Duodenal mucosa (tissue), 2 donors: ENCODE data around the gene AATK.

ENCODE experiments used
- H3K27ac ChIP-seq: one replicate; pipeline ENCODE4 v1.7.0; 2013; ENCODE audit warnings: low read depth, low read length
- H3K27me3 ChIP-seq, 2 donors: one replicate each; pipeline ENCODE4 v1.7.0; 2013; ENCODE audit warnings: low read length in 2 of 2, control low read depth in 1 of 2; ENCODE audit not compliant: insufficient read depth in 2 of 2, control insufficient read depth in 1 of 2
- H3K36me3 ChIP-seq, 2 donors: one replicate each; pipeline ENCODE4 v1.7.0; 2013; ENCODE audit warnings: low read length in 2 of 2, control low read depth in 1 of 2; ENCODE audit not compliant: insufficient read depth in 2 of 2, control insufficient read depth in 1 of 2
- H3K4me1 ChIP-seq, 2 donors: one replicate each; pipeline ENCODE4 v1.7.0; 2013; ENCODE audit warnings: low read length in 2 of 2, control low read depth in 1 of 2; ENCODE audit not compliant: insufficient read depth in 2 of 2, control insufficient read depth in 1 of 2
- H3K4me3 ChIP-seq, 2 donors: one replicate each; pipeline ENCODE4 v1.7.0; 2013; ENCODE audit warnings: low read length in 2 of 2, low read depth in 1 of 2
- H3K9ac ChIP-seq, 2 donors: one replicate each; pipeline ENCODE4 v1.7.0; 2013; ENCODE audit warnings: low read length in 2 of 2, low read depth in 1 of 2
- H3K9me3 ChIP-seq, 2 donors: one replicate each; pipeline ENCODE4 v1.7.0; 2013; ENCODE audit warnings: low read length in 2 of 2, control low read depth in 1 of 2; ENCODE audit not compliant: control insufficient read depth in 1 of 2

Gene AATK

DNA sequence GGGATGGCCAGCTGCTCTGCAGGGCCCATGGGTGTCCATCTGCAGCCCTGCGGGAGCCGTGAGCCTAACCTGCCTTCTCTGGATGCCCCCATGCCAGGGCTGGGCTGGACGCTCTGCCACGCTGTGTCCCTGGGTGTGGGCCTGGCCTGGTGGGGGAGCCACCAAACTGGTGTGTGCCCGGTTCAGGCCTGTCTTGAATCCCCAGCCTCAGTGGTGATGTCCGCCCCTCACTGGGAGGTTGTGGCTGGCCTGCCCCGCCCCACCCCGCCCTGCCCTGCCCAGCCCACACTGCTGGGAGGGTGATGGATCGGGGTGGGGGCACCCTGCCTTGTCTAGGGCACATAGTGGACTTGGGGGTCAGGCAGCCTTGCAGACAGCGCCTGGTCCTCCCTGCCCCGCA is 50.8 kb downstream of the AATK start:
- Histone ChIP-seq H3K9ac (no peak overlapping the region), H3K27me3 (no peaks in the 10 kb centered on the region), H3K4me3 (no peak overlapping the region), H3K9me3 (no peaks in the 10 kb centered on the region), H3K36me3 (peaks cover 11 to 15% of the 10 kb centered on the region in 2 donors), H3K27ac (peak overlapping the region; percentile 6), H3K4me1 (peaks cover 0 to 20% of the 10 kb centered on the region in 2 donors)

DNA sequence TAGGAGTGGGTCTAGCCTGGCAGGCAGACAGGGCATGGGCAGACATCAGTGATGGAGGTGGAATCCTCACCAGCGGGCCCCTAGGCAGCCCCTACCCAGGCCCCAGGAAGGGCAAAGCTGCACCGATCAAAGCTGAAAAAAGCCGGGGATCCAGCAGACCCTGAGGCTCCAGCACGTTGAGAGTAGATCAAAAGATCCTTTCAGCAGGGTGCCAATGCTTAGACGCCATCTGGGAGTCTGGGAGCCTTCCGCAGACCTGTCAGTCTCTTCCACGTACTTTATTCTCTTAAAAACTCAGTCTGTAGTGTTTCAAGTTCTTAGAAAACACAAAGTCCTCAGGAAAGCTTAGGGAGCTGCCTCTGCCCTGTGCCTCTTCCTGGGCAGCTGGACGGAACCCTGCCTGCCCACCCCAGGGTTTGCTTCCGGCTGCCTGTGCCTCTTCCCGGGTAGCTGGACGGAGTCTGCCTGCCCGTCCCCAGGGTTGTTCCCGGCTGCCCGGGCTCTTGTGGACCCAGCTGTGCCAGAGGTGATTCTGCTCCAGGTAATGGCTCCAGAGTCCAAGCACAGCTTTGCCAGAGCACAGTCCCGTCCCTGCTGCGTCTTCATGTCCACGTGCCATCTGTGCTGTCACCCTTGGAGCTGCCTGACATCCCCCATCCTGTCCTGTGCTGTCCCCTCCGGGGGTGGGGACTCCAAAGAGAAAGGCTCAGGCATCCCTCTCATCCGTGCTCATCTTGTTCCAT is 51.5 kb downstream of the AATK start:
- H3K27me3 ChIP-seq, result no peaks in the 10 kb centered on the region
- H3K9me3 ChIP-seq, result no peaks in the 10 kb centered on the region
- H3K9ac ChIP-seq, result no peak overlapping the region
- H3K36me3 ChIP-seq, result peaks cover 11 to 15% of the 10 kb centered on the region in 2 donors
- peaks cover 0 to 20% of the 10 kb centered on the region in 2 donors for H3K4me1 ChIP-seq
- no peak overlapping the region for H3K27ac ChIP-seq
- H3K4me3 ChIP-seq, result no peak overlapping the region

DNA sequence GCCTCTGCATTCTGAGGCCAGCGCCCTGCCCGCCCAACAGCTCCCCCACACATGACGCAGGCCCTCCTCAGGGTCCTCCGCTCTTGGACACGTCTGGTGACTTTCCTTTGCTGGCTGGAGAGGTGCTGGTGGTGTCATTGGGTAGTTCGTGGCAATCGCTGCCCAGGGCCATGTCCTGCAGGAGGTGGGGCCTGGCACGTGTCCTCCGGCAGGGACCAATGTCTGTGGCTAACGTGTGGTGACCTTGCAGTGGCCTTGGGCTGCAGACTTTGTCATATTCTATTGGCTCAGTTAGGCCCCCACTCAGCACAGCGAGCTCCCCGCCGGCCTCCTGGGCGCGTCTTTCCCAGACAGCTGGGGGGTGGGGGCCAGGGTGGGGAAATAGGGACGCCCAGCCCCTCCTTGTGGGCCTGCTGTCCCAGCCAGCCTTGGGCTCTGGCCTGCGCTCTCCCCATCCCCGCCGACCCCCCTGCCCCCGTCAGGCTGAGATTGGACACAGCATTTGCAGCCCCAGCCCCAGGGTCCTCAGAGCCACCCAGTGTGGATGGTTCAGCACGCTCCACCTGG is 52.8 kb downstream of the AATK start:
- no peak overlapping the region for H3K9ac ChIP-seq
- H3K4me3 ChIP-seq, result no peak overlapping the region
- peaks cover 0 to 13% of the 10 kb centered on the region in 2 donors for H3K4me1 ChIP-seq
- H3K27me3 ChIP-seq, result no peaks in the 10 kb centered on the region
- H3K27ac ChIP-seq, result no peak overlapping the region
- H3K36me3 ChIP-seq, result peaks cover 6 to 8% of the 10 kb centered on the region in 2 donors
- H3K9me3 ChIP-seq, result no peaks in the 10 kb centered on the region

DNA sequence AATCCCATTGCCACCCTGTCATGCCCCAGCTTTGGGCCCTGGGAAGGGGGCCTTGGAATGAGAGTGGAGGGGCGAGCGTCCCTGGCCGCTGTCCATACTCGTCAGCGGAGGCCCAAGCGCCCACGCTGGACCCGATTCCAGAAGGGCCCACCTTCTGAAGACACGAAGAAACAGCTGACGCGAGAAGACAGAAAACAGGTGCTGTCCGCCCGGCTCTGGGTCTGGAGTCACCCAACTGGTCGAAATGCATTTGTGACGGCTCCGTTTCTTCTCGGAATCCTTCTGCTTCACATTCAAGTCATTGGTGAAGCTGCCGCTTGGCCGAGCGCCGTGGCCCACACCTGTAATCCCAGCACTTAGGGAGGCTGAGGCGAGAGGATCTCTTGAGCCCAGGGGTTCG is 53.6 kb downstream of the AATK start:
- Histone ChIP-seq H3K4me3 (no peak overlapping the region), H3K36me3 (peaks cover 0 to 5% of the 10 kb centered on the region in 2 donors), H3K27me3 (no peaks in the 10 kb centered on the region), H3K9me3 (no peaks in the 10 kb centered on the region), H3K9ac (no peak overlapping the region), H3K4me1 (peaks cover 0 to 16% of the 10 kb centered on the region in 2 donors), H3K27ac (no peak overlapping the region)

DNA sequence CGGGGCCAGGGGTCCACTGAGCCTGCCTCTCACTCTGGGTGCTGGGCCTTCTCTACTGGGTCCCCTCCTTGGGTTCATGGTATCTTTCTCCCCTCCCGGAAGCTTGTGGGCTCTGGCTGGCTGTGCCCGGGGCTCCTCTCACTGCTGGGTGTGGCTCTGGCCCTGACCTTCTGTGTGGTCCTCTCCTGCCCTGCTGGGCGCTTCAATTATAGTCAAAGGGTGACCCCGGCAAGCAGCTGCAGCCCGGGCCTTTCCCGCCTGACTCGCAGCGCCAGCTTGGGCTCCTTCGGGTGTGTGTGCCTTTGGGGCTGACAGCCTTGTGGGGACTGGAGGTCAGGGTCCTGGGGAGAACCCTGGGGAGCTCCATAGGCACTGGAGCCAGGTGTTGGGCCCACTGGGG is 55.0 kb downstream of the AATK start:
- Histone ChIP-seq H3K9me3 (no peaks in the 10 kb centered on the region), H3K36me3 (no peaks in the 10 kb centered on the region), H3K4me1 (peaks cover 0 to 16% of the 10 kb centered on the region in 2 donors), H3K4me3 (no peak overlapping the region), H3K27ac (no peak overlapping the region), H3K9ac (no peak overlapping the region), H3K27me3 (no peaks in the 10 kb centered on the region)

DNA sequence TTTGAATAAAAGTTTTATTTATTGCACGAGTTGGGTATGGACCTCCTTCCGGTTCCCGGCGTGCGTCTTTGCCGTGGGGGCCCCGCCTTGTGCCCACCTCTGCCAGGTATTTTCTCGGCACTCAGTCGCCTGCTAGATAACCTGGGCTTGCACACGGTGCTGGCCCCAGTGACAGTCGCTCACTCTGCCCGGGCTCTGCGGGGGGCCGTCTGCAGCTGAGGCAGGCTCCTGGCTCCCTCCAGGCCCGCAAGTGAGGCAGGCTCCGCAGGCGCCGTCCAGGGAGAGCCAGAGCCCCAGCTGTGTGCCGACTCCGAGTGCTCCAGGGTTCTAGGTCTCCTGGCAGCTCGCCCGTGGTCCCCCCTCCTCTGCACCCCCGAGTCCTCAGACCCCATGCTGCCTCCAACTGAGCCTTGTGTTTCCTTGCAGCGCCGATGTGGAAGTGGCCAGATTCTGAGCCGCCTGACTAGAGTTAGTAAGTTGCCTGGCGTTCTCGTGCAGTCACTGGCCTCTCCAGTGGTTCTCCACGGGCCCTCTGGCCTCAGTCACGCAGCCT is 55.5 kb downstream of the AATK start:
- Histone ChIP-seq H3K9me3 (no peaks in the 10 kb centered on the region), H3K27ac (no peak overlapping the region), H3K9ac (no peak overlapping the region), H3K27me3 (no peaks in the 10 kb centered on the region), H3K4me3 (no peak overlapping the region), H3K4me1 (peaks cover 0 to 16% of the 10 kb centered on the region in 2 donors), H3K36me3 (no peaks in the 10 kb centered on the region)

DNA sequence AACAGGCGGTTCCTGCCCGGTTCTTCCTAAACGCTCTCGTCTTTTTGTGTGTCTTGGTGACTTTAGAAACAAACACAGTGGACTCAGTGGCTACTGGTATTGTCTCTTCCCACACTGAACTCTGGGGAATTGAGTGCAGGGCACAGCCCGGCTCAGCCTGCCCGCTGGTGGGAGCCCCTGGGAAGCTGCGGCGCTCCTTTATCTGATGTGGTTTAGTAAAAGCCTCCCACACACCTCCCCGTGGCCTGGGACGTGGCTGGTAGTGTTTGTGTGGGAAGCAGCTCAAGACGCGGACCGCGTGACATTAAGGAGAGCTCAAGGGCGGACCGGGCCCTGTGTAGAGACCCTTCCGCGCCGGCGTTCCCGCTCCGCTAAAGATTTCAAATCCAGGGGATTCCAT is 56.1 kb downstream of the AATK start:
- Histone ChIP-seq H3K27ac (no peak overlapping the region), H3K36me3 (no peaks in the 10 kb centered on the region), H3K4me1 (peaks cover 0 to 12% of the 10 kb centered on the region in 2 donors), H3K4me3 (no peak overlapping the region), H3K27me3 (no peaks in the 10 kb centered on the region), H3K9me3 (no peaks in the 10 kb centered on the region), H3K9ac (no peak overlapping the region)

DNA sequence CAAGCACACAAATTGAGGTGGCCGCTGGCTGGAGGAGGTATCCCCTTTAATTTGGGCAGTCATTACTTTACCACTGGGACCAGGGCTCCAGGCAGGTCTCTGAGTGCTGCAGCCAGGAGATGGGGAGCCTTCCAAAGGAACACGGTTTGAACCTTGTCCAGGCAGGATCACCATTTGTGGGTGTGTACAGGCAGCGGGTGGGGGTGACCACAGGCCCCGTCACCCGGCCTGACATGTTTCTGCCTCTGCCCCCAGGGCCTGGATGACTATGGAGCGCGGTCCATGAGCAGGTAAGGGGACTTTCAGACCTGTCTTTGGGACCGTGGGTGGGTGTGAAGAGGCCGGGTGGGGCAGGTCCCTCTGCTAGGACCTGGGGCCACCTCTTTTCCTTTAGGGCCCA is 57.8 kb downstream of the AATK start:
- Histone ChIP-seq H3K4me1 (peaks cover 0 to 3% of the 10 kb centered on the region in 2 donors), H3K9me3 (no peaks in the 10 kb centered on the region), H3K36me3 (peaks cover 0 to 6% of the 10 kb centered on the region in 2 donors), H3K9ac (no peak overlapping the region), H3K27me3 (no peaks in the 10 kb centered on the region), H3K27ac (no peak overlapping the region), H3K4me3 (no peak overlapping the region)

DNA sequence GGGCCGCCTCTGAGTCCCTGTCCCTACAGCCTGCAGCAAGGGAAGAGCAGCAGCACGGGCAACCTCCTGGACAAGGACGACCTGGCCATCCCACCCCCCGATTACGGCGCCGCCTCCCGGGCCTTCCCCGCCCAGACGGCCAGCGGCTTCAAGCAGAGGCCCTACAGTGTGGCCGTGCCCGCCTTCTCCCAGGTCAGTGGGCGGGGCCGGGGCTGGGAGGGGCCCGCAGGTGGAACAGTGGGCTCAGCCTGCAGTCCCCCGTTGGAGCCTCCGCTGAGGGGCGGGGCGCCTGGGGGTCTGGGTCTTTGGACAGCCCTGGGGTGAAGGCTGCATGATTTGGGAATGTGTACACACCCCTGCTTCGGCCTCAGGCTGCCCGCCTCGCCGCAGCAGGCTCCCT is 59.3 kb downstream of the AATK start:
- Histone ChIP-seq H3K4me1 (peaks cover 0 to 6% of the 10 kb centered on the region in 2 donors), H3K36me3 (peaks cover 0 to 6% of the 10 kb centered on the region in 2 donors), H3K9me3 (no peaks in the 10 kb centered on the region), H3K9ac (no peak overlapping the region), H3K27me3 (no peaks in the 10 kb centered on the region), H3K27ac (no peak overlapping the region), H3K4me3 (no peak overlapping the region)

DNA sequence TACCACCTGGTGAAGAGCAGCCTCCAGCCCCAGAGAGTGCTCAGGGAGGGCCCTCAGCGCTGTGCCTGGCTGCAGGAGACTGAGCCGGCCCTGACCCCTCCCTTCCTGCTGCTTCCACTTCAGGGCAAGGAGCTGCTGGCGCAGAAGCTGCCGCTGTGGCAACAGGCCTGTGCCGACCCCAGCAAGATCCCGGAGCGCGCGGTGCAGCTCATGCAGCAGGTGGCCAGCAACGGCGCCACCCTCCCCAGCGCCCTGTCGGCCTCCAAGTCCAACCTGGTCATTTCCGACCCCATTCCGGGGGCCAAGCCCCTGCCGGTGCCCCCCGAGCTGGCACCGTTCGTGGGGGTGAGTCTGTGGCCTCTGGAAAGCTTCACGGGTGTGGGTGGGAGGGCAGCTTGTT is 62.6 kb downstream of the AATK start:
- H3K36me3 ChIP-seq, result peaks cover 0 to 6% of the 10 kb centered on the region in 2 donors
- H3K27me3 ChIP-seq, result no peaks in the 10 kb centered on the region
- H3K4me3 ChIP-seq, result no peak overlapping the region
- no peak overlapping the region for H3K27ac ChIP-seq
- H3K9ac ChIP-seq, result no peak overlapping the region
- peaks cover 0 to 10% of the 10 kb centered on the region in 2 donors for H3K4me1 ChIP-seq
- H3K9me3 ChIP-seq, result no peaks in the 10 kb centered on the region
